Stimulated activated CD4-positive, alpha-beta T cell treated with anti-CD3 and anti-CD28 coated beads, Interleukin-1b, Interleukin-23, amount 100 ng/mL, for 48 hours (primary cell): ENCODE data around the gene WIPF3.
"Not testable (repeated sequence)": the region's sequence is repeated elsewhere in the genome, so short reads cannot be mapped to it uniquely, and the experiment has no call there.

Source experiments
- DNase-seq: peaks from one replicate; pipeline ENCODE4 v3.0.0-alpha.2; 2020

The WIPF3 gene

DNA sequence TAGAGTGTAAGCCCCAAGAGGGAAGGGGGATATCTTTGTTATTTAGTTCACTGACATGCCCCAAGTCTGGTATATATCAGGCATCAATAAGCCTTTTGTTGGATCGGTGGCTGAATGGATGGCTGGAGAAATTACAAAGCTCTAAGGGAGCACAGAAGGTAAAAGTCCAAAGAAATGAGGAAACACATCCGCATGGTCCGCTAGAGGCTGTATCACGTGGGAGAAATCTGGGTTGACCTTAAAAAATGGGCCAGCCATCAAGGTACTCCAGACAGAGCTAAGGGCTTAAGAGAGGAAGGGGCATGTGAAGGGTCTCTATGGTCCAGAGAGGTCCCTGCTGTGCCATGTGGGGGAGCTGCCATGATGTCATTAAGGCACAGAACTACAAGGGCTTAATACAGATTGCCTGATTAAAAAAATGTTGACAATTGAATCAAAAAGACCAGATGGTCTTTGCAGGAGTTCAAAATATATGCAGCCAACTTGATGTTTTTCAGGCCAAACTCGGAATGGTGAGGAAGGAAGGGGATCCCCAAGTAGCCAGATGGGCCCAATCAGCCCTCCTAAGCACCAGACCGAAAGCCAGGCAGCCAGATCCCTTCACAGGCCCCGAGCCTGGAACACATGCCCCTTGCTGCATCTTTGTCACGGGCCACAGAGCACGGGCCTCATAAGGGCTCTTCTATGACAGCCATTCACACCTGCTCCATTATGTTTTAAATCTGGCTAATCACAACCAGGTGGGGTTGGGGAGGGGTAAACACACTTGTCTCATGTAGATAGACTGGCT, 151.4 kb downstream of the WIPF3 start:
- DNase-seq: no peak

DNA sequence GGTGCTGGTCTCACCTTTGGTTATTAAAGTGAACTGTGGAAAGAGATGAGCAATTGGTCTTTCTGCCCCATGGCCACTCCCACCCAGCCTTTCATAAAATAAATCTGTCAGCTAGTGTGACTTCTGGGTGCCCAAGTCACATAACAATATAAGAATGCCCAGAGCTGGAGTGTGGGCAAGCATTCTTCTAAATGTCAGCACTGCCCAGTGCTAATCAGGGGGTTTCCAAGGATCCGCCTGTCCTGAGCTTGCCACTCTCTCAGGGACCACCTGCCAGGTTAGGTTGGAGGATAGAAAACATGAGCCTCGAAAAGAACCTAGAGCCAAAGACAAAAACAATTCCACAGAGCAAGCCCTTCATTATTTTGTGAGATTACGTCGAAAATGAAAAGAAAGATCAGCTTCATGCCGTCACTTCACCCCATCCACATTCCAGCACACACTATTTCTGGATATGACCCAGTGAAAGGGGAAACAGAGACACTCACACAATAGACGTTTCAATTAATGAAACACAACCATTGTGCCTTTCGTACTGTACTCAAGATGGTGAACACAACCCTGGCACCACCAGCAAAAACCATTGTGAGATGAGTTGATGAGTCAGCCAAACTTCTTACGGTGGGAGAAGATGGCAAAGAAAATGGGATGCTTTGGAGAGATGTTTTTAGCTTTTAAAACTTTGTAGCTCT, 152.5 kb downstream of the WIPF3 start:
- DNase-seq: no peak

DNA sequence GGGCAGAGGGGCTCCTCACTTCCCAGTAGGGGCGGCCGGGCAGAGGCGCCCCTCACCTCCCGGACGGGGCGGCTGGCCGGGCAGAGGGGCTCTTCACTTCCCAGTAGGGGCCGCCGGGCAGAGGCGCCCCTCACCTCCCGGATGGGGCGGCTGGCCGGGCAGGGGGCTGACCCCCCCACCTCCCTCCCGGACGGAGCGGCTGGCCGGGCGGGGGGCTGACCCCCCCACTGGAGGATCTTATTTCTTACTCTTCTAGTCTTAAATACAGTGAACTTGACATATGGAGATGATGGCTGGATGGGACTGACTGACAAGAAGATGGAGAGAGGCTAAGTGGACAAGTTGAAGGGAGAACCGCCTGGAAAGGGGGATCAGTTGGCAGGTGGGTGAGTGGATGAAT, 155.3 kb downstream of the WIPF3 start:
- DNase-seq: not testable (repeated sequence)

DNA sequence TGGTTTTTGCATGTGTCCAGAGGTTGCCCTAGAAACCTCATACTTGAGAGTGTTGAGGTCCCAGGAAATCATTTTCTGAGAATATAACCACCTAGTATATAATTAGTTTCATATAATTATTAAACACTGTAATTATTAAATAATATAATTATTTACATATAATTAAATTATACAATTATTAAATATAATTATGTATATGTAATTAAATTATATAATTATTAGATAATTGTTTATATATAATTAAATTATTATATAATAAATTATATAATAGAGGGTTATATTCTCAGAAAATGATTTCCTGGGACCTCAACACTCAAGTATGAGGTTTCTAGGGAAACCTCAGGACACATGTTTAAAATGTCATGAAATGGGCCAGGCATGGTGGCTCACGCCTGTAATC, 155.7 kb downstream of the WIPF3 start:
- DNase-seq: no peak

DNA sequence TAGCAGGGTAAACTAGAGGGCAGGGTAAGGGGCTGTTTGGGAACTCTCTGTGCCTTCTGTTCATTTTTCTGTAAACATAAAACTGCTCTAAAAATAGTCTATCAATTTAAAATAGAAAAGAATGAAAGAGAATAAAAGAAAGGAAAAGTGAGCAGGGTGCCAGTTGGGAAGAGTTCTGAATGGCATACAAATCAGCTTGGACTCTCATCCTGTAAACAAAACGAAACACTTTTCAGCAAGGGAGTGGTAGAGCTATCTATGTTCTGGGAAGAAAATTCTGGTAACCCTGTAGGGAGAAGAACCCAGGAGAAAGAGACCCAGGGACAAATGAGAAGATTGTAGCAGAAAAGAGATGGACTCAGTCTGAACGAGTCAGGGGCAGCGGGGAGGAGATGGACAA, 158.7 kb downstream of the WIPF3 start:
- DNase-seq: no peak
